ENCODE results near the gene COA5. TPM values are rescaled to one million over a fixed set of nuclear protein-coding genes. Genes with fewer than 3 reads are reported as not detected.

COA5 gene
- total and polyA plus RNA-seq, 2 experiments from 2014 or later: 64.0 to 88.8 TPM

- no peaks in the 10 kb centered on the region for H3K36me3 ChIP-seq
- no peak overlapping the region for H3K27ac ChIP-seq
- TF ChIP-seq, protein P1, sequence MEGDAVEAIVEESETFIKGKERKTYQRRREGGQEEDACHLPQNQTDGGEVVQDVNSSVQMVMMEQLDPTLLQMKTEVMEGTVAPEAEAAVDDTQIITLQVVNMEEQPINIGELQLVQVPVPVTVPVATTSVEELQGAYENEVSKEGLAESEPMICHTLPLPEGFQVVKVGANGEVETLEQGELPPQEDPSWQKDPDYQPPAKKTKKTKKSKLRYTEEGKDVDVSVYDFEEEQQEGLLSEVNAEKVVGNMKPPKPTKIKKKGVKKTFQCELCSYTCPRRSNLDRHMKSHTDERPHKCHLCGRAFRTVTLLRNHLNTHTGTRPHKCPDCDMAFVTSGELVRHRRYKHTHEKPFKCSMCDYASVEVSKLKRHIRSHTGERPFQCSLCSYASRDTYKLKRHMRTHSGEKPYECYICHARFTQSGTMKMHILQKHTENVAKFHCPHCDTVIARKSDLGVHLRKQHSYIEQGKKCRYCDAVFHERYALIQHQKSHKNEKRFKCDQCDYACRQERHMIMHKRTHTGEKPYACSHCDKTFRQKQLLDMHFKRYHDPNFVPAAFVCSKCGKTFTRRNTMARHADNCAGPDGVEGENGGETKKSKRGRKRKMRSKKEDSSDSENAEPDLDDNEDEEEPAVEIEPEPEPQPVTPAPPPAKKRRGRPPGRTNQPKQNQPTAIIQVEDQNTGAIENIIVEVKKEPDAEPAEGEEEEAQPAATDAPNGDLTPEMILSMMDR (IDR thresholded peaks at IDR 0.05; ENCODE audit: low read depth, low read length): no peak
- H3K27me3 ChIP-seq: no peaks in the 10 kb centered on the region
- H3K4me3 ChIP-seq: no peak overlapping the region
- H3K4me1 ChIP-seq (ENCODE audit: low read depth): no peaks in the 10 kb centered on the region
- H3K9me3 ChIP-seq (ENCODE audit: low read depth): no peaks in the 10 kb centered on the region
- DNase-seq (ENCODE audit: low read depth in 1 of 2, low spot score in 1 of 2): no peak
These were observed 40.0 kb downstream of the COA5 start for GRCh38 chr2:98568161-98568956.

GRCh38 chr2:98565941-98566340 lies 42.4 kb downstream of the COA5 start:
- no peak for DNase-seq (ENCODE audit: low read depth in 1 of 2, low spot score in 1 of 2)
- Histone ChIP-seq H3K4me3 (no peak overlapping the region), H3K9me3 (ENCODE audit: low read depth) (no peaks in the 10 kb centered on the region), H3K27me3 (no peaks in the 10 kb centered on the region), H3K27ac (no peak overlapping the region), H3K36me3 (no peaks in the 10 kb centered on the region), H3K4me1 (ENCODE audit: low read depth) (peaks cover 5% of the 10 kb centered on the region)
- TF ChIP-seq, protein P1 (IDR thresholded peaks at IDR 0.05; ENCODE audit: low read depth, low read length): no peak

GRCh38 chr2:98565286-98565860 lies 42.9 kb downstream of the COA5 start:
- Histone ChIP-seq H3K9me3 (ENCODE audit: low read depth) (no peaks in the 10 kb centered on the region), H3K4me3 (no peak overlapping the region), H3K36me3 (no peaks in the 10 kb centered on the region), H3K4me1 (ENCODE audit: low read depth) (peaks cover 5% of the 10 kb centered on the region), H3K27ac (no peak overlapping the region), H3K27me3 (no peaks in the 10 kb centered on the region)
- no peak for DNase-seq (ENCODE audit: low read depth in 1 of 2, low spot score in 1 of 2)
- TF ChIP-seq, protein P1 (IDR thresholded peaks at IDR 0.05; ENCODE audit: low read depth, low read length): no peak

DNA sequence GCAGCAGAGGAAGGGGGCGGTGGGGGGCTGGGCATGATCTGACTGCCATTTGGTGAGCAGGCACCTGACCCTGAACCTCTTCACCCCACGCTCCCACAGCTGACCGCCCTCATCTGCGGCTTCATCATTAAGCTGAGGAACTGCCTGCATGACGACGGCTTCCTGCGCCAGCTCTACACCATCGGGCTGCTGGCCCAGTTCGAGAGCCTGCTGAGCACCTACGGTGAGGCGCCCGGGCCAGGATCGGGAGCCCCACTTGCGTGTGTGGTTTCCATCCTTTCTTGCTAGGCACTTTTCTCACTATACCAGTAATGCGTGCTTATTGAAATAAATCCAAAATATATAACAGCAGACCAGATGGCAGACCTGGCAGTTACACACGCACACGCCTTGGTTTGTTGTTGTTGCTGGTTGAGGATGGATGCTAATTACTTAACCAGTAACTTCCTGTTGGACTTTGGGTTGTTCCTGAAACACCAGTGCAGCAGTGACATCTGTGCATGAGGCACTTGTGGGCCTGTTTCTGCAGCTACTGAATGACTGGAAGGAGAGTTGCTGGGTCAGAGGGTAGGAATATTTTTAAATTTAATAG lies 43.7 kb downstream of the COA5 start:
- TF ChIP-seq, protein P1 (IDR thresholded peaks at IDR 0.05; ENCODE audit: low read depth, low read length): no peak

DNA sequence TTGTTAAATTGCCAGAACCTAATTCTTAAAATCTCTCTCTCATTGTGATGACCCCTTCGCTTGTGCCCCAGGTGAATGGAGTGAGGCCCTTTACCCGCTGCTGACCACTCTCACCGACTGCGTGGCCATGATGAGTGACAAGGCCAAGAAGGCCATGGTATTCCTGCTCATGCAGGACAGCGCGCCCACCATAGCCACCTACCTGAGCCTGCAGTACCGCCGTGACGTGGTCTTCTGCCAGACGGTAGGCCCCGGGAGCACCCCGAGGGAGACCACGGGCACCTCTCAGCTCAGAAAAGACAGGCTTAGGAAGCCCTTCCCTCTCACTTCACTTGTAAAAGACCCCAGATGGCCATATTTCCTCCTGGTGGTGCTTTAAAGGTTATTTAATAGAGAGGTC lies 44.9 kb downstream of the COA5 start:
- DNase-seq (ENCODE audit: low read depth in 1 of 2, low spot score in 1 of 2): no peak
- TF ChIP-seq, protein P1 (IDR thresholded peaks at IDR 0.05; ENCODE audit: low read depth, low read length): no peak

More for the DNA sequence above, 43.7 kb downstream of the COA5 start:
- Histone ChIP-seq H3K27me3 (no peaks in the 10 kb centered on the region), H3K4me3 (no peak overlapping the region), H3K36me3 (no peaks in the 10 kb centered on the region), H3K27ac (no peak overlapping the region), H3K9me3 (ENCODE audit: low read depth) (no peaks in the 10 kb centered on the region), H3K4me1 (ENCODE audit: low read depth) (peaks cover 5% of the 10 kb centered on the region)
- DNase-seq (ENCODE audit: low read depth in 1 of 2, low spot score in 1 of 2): no peak

More for the DNA sequence above, 44.9 kb downstream of the COA5 start:
- no peak overlapping the region for H3K4me3 ChIP-seq
- no peak overlapping the region for H3K27ac ChIP-seq
- H3K9me3 ChIP-seq (ENCODE audit: low read depth): no peaks in the 10 kb centered on the region
- no peaks in the 10 kb centered on the region for H3K36me3 ChIP-seq
- no peaks in the 10 kb centered on the region for H3K27me3 ChIP-seq
- peaks cover 5% of the 10 kb centered on the region for H3K4me1 ChIP-seq (ENCODE audit: low read depth)

Measured in cardiac muscle cell (in vitro differentiated cells and primary cell).